ENCODE data around the gene CPT1C. TPM values are rescaled to one million over a fixed set of nuclear protein-coding genes. Genes with fewer than 3 reads are reported as not detected.

The CPT1C gene
- total RNA-seq, 1 donor from 2014 or later: 6.1 TPM

DNA sequence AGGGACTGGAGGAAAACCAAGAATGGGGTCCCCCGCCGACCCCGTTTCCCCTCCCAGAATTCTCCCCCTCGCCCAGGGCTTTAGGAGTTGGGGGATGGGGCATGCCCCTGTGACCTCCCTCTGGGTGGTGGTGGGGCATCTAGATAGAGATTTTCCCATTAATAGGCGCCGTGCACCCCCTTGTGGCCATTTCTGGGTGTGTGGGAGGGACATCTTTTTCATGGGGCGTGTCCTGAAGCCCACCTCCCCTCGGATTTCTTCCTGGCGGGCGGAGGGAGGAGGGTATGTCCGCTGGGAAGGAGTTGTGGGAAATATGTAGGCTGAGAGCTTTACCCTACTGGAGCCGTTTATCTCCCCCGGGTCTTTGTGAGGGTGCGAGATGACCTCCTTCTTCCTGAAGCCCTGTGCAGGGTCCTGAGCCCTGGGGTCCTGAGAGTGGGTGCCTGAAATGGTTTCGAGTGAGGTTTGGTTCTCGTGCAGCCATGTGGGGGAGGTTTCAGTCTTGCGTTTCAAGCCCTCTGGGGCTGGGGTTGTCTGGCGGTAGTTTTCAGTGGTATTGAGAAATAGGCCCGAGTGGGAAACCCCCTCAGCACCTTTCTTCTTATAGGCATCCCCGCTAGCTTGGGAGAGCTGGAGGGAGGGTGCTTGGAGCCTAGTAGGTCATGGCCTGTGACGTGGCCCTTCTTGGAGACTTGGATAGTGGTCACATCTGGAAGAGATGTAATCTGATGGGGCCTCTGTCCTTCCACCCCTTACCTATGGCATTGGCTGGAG, 12.8 kb upstream of the CPT1C start:
- H3K4me1 ChIP-seq: peaks cover 33% of the 10 kb centered on the region
- peak overlapping the region; percentile 97 for H3K27ac ChIP-seq
- TF ChIP-seq CTCF (IDR thresholded peaks at IDR 0.05): peak; percentile 66
- no peaks in the 10 kb centered on the region for H3K9me3 ChIP-seq
- DNase-seq (peak; percentile 84), ATAC-seq (peak; percentile 4)
- H3K36me3 ChIP-seq: peaks cover 21% of the 10 kb centered on the region
- peak overlapping the region; percentile 99 for H3K4me3 ChIP-seq
- no peaks in the 10 kb centered on the region for H3K27me3 ChIP-seq
- intact Hi-C loops (cut with DNase I): no loop called here

- no peak for TF ChIP-seq CTCF (IDR thresholded peaks at IDR 0.05)
- intact Hi-C loops (cut with DNase I): no loop called here
- peaks cover 33% of the 10 kb centered on the region for H3K4me1 ChIP-seq
- no peak overlapping the region for H3K4me3 ChIP-seq
- H3K9me3 ChIP-seq: no peaks in the 10 kb centered on the region
- DNase-seq (no peak), ATAC-seq (no peak)
- peaks cover 31% of the 10 kb centered on the region for H3K36me3 ChIP-seq
- no peak overlapping the region for H3K27ac ChIP-seq
- H3K27me3 ChIP-seq: no peaks in the 10 kb centered on the region
Measured at GRCh38 chr19:49678985-49679770, 11.7 kb upstream of the CPT1C start.

GRCh38 chr19:49679771-49680413, 11.0 kb upstream of the CPT1C start:
- Histone ChIP-seq H3K4me1 (peaks cover 33% of the 10 kb centered on the region), H3K27me3 (no peaks in the 10 kb centered on the region), H3K4me3 (no peak overlapping the region), H3K36me3 (peaks cover 38% of the 10 kb centered on the region), H3K9me3 (no peaks in the 10 kb centered on the region), H3K27ac (peak overlapping the region; percentile 47)
- no peak for TF ChIP-seq CTCF (IDR thresholded peaks at IDR 0.05)
- no peak for ATAC-seq
- no peak for DNase-seq
- intact Hi-C loops (cut with DNase I): no loop called here

DNA sequence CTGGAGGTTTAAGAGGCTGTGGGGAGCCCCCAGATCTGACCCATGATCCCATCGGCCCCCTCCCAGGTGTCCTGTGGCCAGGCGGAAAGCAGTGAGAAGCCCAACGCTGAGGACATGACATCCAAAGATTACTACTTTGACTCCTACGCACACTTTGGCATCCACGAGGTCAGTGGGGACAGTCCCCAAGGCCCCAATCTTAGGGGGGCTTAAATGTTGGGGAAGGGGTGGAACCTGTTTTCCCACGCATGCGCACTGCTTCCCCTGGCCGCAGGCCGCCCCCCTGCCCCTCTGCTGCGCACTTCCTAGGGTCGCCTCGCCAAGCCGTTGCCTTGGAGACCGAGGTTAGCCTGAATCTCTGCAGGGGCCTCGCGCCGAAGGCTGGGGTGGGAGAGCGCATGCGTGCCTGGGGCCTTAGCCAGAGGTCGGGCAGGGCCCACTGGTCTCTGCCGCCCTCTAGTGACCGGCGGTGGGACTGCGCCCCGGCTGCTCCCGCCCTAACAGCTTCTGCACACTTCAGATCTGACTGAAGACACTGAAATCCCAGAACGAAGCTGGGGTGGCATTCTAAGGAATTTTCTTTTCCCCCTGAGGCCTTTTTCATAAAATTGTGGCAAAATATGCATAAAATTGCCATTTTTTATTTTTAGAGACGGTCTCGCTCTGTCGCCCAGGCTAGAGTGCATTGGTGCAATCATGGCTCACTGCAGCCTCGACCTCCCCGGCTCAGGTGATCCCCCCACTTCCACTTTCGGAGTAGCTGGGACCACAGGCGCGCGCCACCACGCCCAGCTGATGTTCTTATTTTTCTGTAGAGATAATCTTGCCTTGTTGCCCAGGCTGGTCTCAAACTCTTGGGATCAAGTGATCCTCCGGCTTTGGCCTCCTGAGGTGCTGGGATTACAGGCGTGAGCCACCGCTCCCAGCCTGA, 10.2 kb upstream of the CPT1C start:
- intact Hi-C loops (cut with DNase I): no loop called here
- ATAC-seq: peak; percentile 59
- Histone ChIP-seq H3K9me3 (no peaks in the 10 kb centered on the region), H3K27ac (peak overlapping the region; percentile 47), H3K4me1 (peaks cover 33% of the 10 kb centered on the region), H3K4me3 (no peak overlapping the region), H3K36me3 (peaks cover 46% of the 10 kb centered on the region), H3K27me3 (no peaks in the 10 kb centered on the region)
- peak; percentile 95 for DNase-seq
- TF ChIP-seq CTCF (IDR thresholded peaks at IDR 0.05): peak; percentile 99

DNA sequence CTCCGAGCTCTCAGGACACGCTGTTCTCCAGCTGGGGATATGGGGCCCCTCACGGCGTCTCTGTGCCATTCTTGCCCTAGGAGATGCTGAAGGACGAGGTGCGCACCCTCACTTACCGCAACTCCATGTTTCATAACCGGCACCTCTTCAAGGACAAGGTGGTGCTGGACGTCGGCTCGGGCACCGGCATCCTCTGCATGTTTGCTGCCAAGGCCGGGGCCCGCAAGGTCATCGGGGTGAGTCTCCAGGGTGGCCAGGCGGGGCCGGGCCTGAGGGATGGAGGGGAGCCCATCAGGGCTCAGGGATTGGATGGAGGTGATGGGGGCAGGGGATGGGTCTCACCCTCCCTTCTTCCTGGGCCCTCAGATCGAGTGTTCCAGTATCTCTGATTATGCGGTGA, 9.1 kb upstream of the CPT1C start:
- TF ChIP-seq CTCF (IDR thresholded peaks at IDR 0.05): no peak
- H3K4me3 ChIP-seq: no peak overlapping the region
- no peaks in the 10 kb centered on the region for H3K9me3 ChIP-seq
- H3K36me3 ChIP-seq: peaks cover 54% of the 10 kb centered on the region
- intact Hi-C loops (cut with DNase I): no loop called here
- DNase-seq: no peak
- peaks cover 27% of the 10 kb centered on the region for H3K4me1 ChIP-seq
- H3K27ac ChIP-seq: no peak overlapping the region
- no peak for ATAC-seq
- H3K27me3 ChIP-seq: no peaks in the 10 kb centered on the region

All from upper lobe of right lung (tissue), 1 donor.